Measurements from ENCODE around the gene C1orf21.

The C1orf21 gene

GRCh38 chr1:184524248-184524647 is 137.4 kb downstream of the C1orf21 start:
- DNase-seq: no peak

GRCh38 chr1:184527402-184527801 is 140.6 kb downstream of the C1orf21 start:
- no peak for DNase-seq

DNA sequence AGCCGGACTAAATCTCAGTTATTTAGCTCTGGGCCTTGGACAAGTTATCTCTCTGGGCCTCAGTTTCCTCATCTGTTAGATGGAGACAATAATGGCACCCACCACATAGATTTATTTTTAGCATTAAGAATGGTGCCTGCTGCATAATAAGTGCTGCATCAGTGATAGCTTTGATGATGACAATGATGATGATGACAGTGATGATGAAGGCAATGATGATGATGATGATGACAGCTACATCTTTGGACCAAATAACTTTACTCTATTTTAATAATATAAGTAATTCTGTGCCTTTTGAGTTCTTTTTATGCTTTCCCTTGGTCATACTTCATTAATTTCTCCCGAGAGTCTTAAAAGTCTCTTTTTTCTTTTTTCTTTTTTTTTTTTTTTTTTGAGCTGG is 143.4 kb downstream of the C1orf21 start:
- no peak for DNase-seq

GRCh38 chr1:184531296-184531695 is 144.5 kb downstream of the C1orf21 start:
- DNase-seq: no peak

- no peak for DNase-seq
Measured at GRCh38 chr1:184532199-184532598, 145.4 kb downstream of the C1orf21 start.

- DNase-seq: no peak
Measured at GRCh38 chr1:184533049-184533448, 146.2 kb downstream of the C1orf21 start.

- no peak for DNase-seq
Measured at GRCh38 chr1:184533915-184534314, 147.1 kb downstream of the C1orf21 start.

GRCh38 chr1:184534690-184535089 is 147.9 kb downstream of the C1orf21 start:
- no peak for DNase-seq

DNA sequence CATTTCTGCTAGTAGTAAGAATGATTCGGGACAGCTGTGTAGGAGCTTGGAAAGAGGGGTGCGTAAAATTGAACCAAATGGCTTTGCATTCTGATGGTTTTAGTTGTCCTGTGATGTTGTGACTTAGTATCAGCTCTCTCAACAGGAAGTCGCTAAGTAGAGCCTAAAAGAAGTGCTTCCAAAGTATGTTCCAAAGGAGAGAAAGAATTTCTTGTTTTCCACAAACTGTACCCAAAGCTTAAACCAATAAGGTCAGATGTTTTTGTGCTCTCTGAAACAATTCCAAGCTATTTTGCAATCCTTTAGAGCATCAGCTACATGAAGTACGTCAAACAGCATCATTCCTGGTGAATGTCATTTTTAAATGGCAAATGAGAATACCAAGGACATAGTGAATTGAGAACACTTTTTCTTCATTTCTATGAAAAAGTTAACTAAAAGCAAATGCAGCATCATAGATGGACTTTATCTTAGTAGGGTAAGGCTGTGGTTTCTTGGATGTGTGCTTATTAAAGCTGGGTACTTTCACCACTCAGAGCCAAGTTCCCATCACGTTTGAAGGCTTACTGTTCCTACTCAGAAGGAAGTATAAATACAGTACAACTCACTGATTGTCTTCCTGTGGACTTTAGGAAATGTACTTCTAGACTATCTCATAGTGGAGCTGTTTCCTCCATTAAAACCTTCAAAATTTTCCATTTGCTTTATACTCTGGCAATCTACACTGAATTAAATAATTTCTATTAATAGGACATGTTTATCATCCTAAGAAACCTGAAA is 148.6 kb downstream of the C1orf21 start:
- no peak for DNase-seq

GRCh38 chr1:184536246-184536985 is 149.6 kb downstream of the C1orf21 start:
- DNase-seq: no peak

DNA sequence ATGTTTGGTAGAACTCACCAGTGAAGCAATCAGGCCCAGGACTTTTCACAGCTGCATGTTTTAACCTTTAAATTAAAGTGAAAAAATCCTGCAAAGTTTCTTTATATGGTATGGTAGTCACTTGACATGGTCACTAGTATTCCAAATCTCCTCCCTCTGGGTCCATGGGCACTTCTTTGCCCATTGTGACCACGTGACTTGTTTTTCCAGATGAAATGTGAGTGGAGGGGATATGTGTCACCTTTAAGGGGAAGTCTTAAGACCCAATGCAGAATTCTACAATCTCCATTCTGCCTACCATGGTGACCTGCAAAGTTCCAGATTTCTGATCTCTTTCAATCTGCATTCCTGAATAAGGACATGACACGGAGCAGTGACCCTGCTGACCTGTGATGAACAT is 152.8 kb downstream of the C1orf21 start:
- no peak for DNase-seq

DNA sequence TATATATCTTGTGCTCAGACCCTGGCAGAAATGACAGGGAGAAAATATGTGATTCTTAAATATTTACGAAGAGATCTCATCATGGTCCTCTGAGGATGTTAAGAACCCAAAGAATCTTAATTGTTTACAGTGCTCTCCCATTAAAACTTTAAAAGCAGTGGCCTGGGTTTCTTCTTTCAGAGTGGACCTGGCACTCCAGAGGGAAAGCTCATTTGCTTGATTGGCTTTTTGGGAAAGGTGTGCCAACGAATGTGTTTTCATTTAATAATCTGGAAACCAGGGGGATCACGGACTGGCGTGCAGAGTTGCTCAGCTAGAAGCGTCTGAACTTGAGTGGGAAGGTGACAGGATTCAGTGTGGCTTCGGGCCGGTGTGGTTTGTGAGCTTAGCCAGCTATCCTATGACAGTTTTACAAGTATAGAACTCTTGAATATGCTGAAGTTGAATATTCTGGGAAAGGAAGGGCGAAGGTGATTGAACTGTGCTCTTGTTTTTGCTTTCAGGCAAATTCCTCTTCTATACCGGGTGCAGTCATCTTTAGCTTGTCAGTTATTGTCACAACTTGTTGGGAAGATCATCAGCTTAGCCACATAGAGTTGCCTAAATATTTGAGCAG is 154.8 kb downstream of the C1orf21 start:
- DNase-seq: no peak

DNA sequence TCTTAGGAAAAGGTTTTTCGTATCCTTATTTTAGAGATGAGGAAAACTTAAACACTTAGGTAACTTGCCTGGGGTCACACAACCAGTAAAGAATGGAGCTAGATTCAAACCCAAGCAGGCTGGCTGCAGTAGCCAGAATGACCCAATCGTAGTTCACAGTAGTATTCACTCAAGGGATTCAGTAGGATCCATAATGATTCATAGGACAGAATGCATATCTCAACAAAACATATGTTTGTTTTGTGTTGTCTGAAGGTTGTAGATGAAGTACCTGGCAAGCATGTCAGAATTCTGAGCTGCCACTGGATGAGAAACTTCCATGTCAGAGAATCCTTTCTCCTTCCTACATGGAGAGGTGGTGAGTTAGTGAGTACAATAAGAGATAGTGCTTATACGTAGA is 155.5 kb downstream of the C1orf21 start:
- DNase-seq: no peak

- DNase-seq: no peak
Measured at GRCh38 chr1:184545601-184546000, 158.8 kb downstream of the C1orf21 start.

- no peak for DNase-seq
Measured at GRCh38 chr1:184552446-184552845, 165.6 kb downstream of the C1orf21 start.

DNA sequence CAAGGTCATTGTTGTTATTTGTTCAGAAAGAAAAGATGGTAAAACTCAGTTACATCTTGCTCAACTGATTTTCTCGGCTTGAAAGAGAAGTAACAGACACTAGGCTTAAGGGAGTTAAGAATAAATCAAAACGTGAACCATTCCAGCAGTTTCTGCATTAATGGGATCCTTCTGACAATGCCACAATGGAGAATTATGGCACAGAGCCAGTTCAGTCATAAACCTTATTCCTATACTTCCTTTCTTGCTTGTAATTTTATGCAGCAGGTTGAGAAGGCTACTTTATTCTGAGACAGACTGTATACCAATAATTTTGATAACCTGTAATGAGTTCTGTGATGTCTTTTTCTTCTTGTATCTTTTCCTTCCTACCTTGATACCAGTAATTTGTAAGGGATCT is 167.0 kb downstream of the C1orf21 start:
- no peak for DNase-seq

- no peak for DNase-seq
Measured at GRCh38 chr1:184555665-184556641, 169.1 kb downstream of the C1orf21 start.

DNA sequence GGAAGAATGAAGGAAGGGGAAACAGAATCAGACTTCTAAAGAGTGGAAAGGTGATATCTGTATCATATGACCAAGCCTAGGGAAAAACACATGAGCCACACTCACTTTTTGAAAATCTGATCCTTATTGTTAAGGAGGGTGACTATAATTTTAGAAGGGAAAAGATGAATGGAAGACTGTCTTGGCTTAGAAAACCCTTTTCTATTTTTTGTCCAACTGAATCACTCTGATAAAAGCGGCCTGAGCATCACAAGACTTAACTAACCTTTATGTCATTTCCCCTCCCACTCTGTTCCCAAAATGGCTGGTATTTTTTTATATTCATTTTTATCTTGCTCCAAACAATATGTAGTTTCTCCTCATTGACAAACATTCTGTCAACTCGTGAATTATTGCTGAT is 169.8 kb downstream of the C1orf21 start:
- no peak for DNase-seq

- no peak for DNase-seq
Measured at GRCh38 chr1:184557423-184558347, 170.9 kb downstream of the C1orf21 start.

- DNase-seq: no peak
Measured at GRCh38 chr1:184558691-184559090, 171.9 kb downstream of the C1orf21 start.

DNA sequence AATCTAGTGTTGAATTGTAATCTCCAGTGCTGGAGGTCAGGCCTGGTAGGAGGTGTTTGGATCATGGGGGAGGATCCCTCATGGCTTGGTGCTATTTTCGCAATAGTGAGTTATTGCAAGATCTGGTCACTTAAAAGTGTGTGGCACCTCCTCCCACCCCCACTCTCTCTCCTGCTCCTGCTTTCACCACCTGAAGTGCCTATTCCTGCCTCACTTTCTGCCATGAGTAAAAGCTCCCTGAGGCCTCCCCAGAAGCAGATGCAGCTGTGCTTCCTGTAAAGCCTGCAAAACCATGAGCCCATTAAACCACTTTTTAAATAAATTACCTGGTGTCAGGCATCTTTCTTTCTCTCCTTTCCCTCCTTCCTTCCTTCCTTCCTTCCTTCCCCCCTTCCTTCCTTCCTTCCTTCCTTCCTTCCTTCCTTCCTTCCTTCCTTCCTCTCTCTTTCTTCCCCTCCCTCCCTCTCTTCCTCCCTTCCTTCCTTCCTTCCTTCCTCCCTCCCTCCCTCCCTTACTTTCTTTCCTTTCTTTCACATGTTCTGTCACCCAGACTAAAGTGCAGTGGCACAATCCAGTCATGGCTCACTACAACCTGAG is 172.4 kb downstream of the C1orf21 start:
- DNase-seq: no peak

All from NCI-H1436 (cell line).